ENCODE results near the gene FBXO42.
"Not testable (repeated sequence)": the region's sequence is repeated elsewhere in the genome, so short reads cannot be mapped to it uniquely, and the experiment has no call there.

FBXO42 gene

GRCh38 chr1:16258591-16259135 lies 93.6 kb downstream of the FBXO42 start:
- DNase-seq, result no peak

- no peak for DNase-seq
These were observed 94.3 kb downstream of the FBXO42 start for GRCh38 chr1:16257968-16258367.

- not testable (repeated sequence) for DNase-seq
These were observed 94.7 kb downstream of the FBXO42 start for GRCh38 chr1:16257556-16257955.

- no peak for DNase-seq
These were observed 95.8 kb downstream of the FBXO42 start for GRCh38 chr1:16256478-16256877.

GRCh38 chr1:16254263-16254928 lies 97.9 kb downstream of the FBXO42 start:
- DNase-seq, result no peak

- DNase-seq, result no peak
These were observed 98.9 kb downstream of the FBXO42 start for GRCh38 chr1:16253332-16253922.

- no peak for DNase-seq
These were observed 99.4 kb downstream of the FBXO42 start for GRCh38 chr1:16252912-16253311.

GRCh38 chr1:16251381-16251780 lies 100.9 kb downstream of the FBXO42 start:
- no peak for DNase-seq

GRCh38 chr1:16250524-16251251 lies 101.6 kb downstream of the FBXO42 start:
- DNase-seq, result no peak

- no peak for DNase-seq
These were observed 102.6 kb downstream of the FBXO42 start for GRCh38 chr1:16249596-16250241.

- DNase-seq, result no peak
These were observed 103.4 kb downstream of the FBXO42 start for GRCh38 chr1:16248603-16249516.

- no peak for DNase-seq
These were observed 104.3 kb downstream of the FBXO42 start for GRCh38 chr1:16248007-16248436.

GRCh38 chr1:16247441-16247840 lies 104.8 kb downstream of the FBXO42 start:
- no peak for DNase-seq

- no peak for DNase-seq
These were observed 105.3 kb downstream of the FBXO42 start for GRCh38 chr1:16246961-16247360.

GRCh38 chr1:16246239-16246638 lies 106.0 kb downstream of the FBXO42 start:
- not testable (repeated sequence) for DNase-seq

GRCh38 chr1:16245476-16246196 lies 106.6 kb downstream of the FBXO42 start:
- no peak for DNase-seq

- no peak for DNase-seq
These were observed 107.5 kb downstream of the FBXO42 start for GRCh38 chr1:16244650-16245285.

GRCh38 chr1:16243936-16244649 lies 108.2 kb downstream of the FBXO42 start:
- DNase-seq, result peak; percentile 82

GRCh38 chr1:16243215-16243610 lies 109.1 kb downstream of the FBXO42 start:
- DNase-seq, result no peak

- DNase-seq, result no peak
These were observed 109.6 kb downstream of the FBXO42 start for GRCh38 chr1:16242556-16243214.

Measured in stimulated activated CD4-positive, alpha-beta T cell treated with anti-CD3 and anti-CD28 coated beads, Interleukin-15, amount 100 ng/mL, for 24 hours (primary cell).